OCI-LY1 (cell line): ENCODE measurements around the gene PACRG.

Experiments
- CTCF ChIP-seq: fragments of 200-600 bp; sonication (generic), shearing (Covaris generic); IDR thresholded peaks from 2 replicates; pipeline ENCODE4 v1.5.1; 2017; ENCODE audit warnings: mild to moderate bottlenecking, antibody characterized with exemption, low read length, moderate library complexity, mixed read lengths
- EZH2 ChIP-seq: fragments of 200-600 bp; sonication (generic), shearing (Covaris generic); IDR thresholded peaks from 2 replicates; pipeline ENCODE4 v1.8.0; 2017; ENCODE audit warnings: borderline replicate concordance, mixed run types, mild to moderate bottlenecking, antibody characterized with exemption, low read length, moderate library complexity, mixed read lengths

- TF ChIP-seq CTCF (no peak), EZH2 (no peak)
Observed at GRCh38 chr6:163189609-163190008, 461.8 kb downstream of the PACRG start.
